PC-3 (cell line): Measurements from ENCODE around the gene LRRC28.

ENCODE experiments used
- CTCF ChIP-seq: fragments of 300-600 bp; sonication (generic); conservative IDR thresholded peaks from 2 replicates; pipeline ENCODE4 v1.5.1; 2017; ENCODE audit warnings: antibody characterized with exemption, low read depth, mild to moderate bottlenecking, low read length
- EZH2 ChIP-seq: fragments of 300-600 bp; sonication (generic); IDR thresholded peaks from one replicate; pipeline ENCODE4 v1.6.1; 2017; ENCODE audit warnings: antibody characterized with exemption, mild to moderate bottlenecking, low read length; ENCODE audit not compliant: unreplicated experiment
- EZH2phosphoT487 ChIP-seq: fragments of 300-600 bp; sonication (generic); IDR thresholded peaks from 2 replicates; pipeline ENCODE4 v1.6.1; 2018; ENCODE audit warnings: mild to moderate bottlenecking, antibody characterized with exemption, low read length, borderline replicate concordance

- TF ChIP-seq CTCF = no peak
- TF ChIP-seq EZH2 = no peak
- TF ChIP-seq EZH2phosphoT487 = no peak
These were observed 183.9 kb downstream of the LRRC28 start for GRCh38 chr15:99435113-99435695.
